Keratinocyte (primary cell): Measurements from ENCODE around the gene HOXB2. TPM values are rescaled to one million over a fixed set of nuclear protein-coding genes. Genes with fewer than 3 reads are reported as not detected.

Source experiments
- DNase-seq: peaks from one replicate; pipeline ENCODE4 v3.0.0-alpha.2; 2011; ENCODE audit warnings: low read depth, missing footprints, low spot score
- FAIRE-seq: peaks from 2 replicates; lab custom pipeline; 2011; peaks lifted over from hg19 to GRCh38; lab: Jason Lieb, UNC
- H2AFZ ChIP-seq: 2 replicates; pipeline ENCODE4 v1.6.0; 2012; ENCODE audit warnings: low read length, control low read depth, inconsistent platforms; ENCODE audit not compliant: control insufficient read depth
- H3K27ac ChIP-seq: 2 replicates; pipeline ENCODE4 v1.5.1; 2011; ENCODE audit warnings: low read length; ENCODE audit not compliant: control insufficient read depth, insufficient read depth
- H3K27me3 ChIP-seq: 3 replicates; pipeline ENCODE4 v1.6.0; 2011; ENCODE audit warnings: low read length; ENCODE audit not compliant: control insufficient read depth, insufficient read depth; ENCODE audit errors: extremely low read depth
- H3K36me3 ChIP-seq, 2 experiments: 2 replicates in 1 of 2; 3 replicates in 1 of 2; pipeline ENCODE4 v1.5.1; 2011; ENCODE audit warnings: low read length in 2 of 2, mild to moderate bottlenecking in 1 of 2; ENCODE audit not compliant: control insufficient read depth in 2 of 2, insufficient read depth in 2 of 2; ENCODE audit errors: extremely low read depth in 1 of 2
- H3K4me1 ChIP-seq: 3 replicates; pipeline ENCODE4 v1.5.1; 2011; ENCODE audit warnings: low read length; ENCODE audit not compliant: control insufficient read depth, insufficient read depth; ENCODE audit errors: extremely low read depth
- H3K4me2 ChIP-seq: 3 replicates; pipeline ENCODE4 v1.6.0; 2011; ENCODE audit warnings: low read depth, low read length; ENCODE audit not compliant: control insufficient read depth, insufficient read depth; ENCODE audit errors: extremely low read depth
- H3K4me3 ChIP-seq, 3 experiments: fragments of 200-600 bp in 1 of 3; sonication (generic) in 1 of 3; 2 replicates in 2 of 3; 3 replicates in 1 of 3; pipeline ENCODE4 v1.5.1; 2011 to 2016; ENCODE audit warnings: low read length in 3 of 3, mild to moderate bottlenecking in 3 of 3, control low read depth in 2 of 3, inconsistent platforms in 1 of 3, low read depth in 1 of 3, mixed read lengths in 1 of 3, mixed run types in 1 of 3, moderate library complexity in 1 of 3; ENCODE audit not compliant: control insufficient read depth in 2 of 3, insufficient read depth in 2 of 3; ENCODE audit errors: extremely low read depth in 1 of 3
- H3K79me2 ChIP-seq: 2 replicates; pipeline ENCODE4 v1.6.0; 2012; ENCODE audit warnings: low read length; ENCODE audit not compliant: control insufficient read depth, insufficient read depth
- H3K9ac ChIP-seq: 3 replicates; pipeline ENCODE4 v1.6.0; 2011; ENCODE audit warnings: low read length; ENCODE audit not compliant: control insufficient read depth, insufficient read depth; ENCODE audit errors: extremely low read depth
- H3K9me1 ChIP-seq: 3 replicates; pipeline ENCODE4 v1.6.0; 2011; ENCODE audit warnings: low read length; ENCODE audit not compliant: control insufficient read depth, insufficient read depth; ENCODE audit errors: extremely low read depth
- H3K9me3 ChIP-seq: 2 replicates; pipeline ENCODE4 v1.5.1; 2012; ENCODE audit warnings: low read depth, low read length; ENCODE audit not compliant: control insufficient read depth
- H4K20me1 ChIP-seq: 3 replicates; pipeline ENCODE4 v1.6.0; 2011; ENCODE audit warnings: low read length; ENCODE audit not compliant: control insufficient read depth, insufficient read depth; ENCODE audit errors: extremely low read depth
- EZH2 ChIP-seq: IDR thresholded peaks from one replicate; pipeline ENCODE4 v1.6.1; 2012; ENCODE audit warnings: inconsistent platforms, mild to moderate bottlenecking, low read length, moderate library complexity
- dilution Hi-C: fragments of 300-500 bp; cut with MboI; formaldehyde crosslinking; loops from one replicate; pipeline ENCODE4 v1.7.0; 2020; ENCODE audit warnings: low sequenced_read_pairs; ENCODE audit not compliant: extremely low pct_ligation_motif_present
- polyA plus RNA-seq, 5 experiments: library from polyadenylated mRNA; depleted of rRNA in 3 of 5; stranded (reverse) in 3 of 5; stranded (forward) in 1 of 5; unstranded in 1 of 5; fragments of >200 nt; gene quantifications; 1 replicate in 1 of 5; 2 replicates in 3 of 5; 3 replicates in 1 of 5; pipeline versions ENCODE4 v1.2.1 to v1.2.3, GENCODE V29; 2011 to 2012; ENCODE audit warnings: missing spikeins in 2 of 5, low read depth in 1 of 5, low replicate concordance in 1 of 5
- TF ChIP-seq, protein P1 (sequence below), 3 experiments: IDR thresholded peaks in 1 of 3; conservative IDR thresholded peaks in 1 of 3; optimal IDR thresholded peaks in 1 of 3; 2 replicates in 2 of 3; 3 replicates in 1 of 3; pipeline versions ENCODE3 to v1.5.1; 2011; ENCODE audit warnings: low read length in 3 of 3, mild to moderate bottlenecking in 3 of 3, moderate library complexity in 2 of 3, control low read depth in 1 of 3, inconsistent platforms in 1 of 3; ENCODE audit not compliant: insufficient read depth in 2 of 3; ENCODE audit errors: extremely low read depth in 1 of 3

Gene HOXB2
- polyA plus RNA-seq, 1 donor (not counting 4 experiments of a cell fraction or from before 2014, with no cell fraction given), result 3.8 TPM

DNA sequence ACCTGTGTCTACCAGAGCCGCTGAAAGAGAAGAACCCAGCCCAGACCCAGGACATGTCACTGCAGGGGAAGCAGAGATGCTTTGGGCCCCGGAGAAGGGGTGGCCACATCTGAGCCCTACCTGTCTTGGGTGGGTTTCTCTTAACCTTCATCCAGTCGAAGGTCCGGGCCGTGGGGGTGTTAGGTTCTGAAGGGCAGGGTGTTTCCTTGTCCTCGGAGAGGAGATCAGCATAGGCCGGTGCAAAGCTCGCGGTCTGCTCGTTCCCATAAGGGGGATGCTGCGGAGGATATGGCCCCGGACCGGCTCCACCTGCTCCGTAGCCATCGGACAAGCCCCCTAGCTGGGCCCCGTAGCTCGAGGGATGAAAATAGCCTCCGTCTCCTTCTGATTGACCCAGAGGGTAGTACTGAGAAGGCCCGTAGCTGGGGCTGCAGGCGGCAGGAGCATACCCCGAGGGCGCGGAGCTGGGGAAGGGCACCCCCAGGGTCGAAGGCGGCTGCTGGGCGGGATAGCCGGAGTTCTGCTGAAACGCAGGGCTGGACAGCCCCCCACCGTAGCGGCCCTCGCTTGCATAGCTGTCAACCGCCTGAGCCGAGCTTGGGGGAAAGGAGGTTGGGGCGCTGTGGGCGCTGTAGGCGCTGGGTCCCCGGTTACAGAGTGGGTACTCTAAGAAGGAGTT lies 14.6 kb downstream of the HOXB2 start:
- no peak overlapping the region for H3K4me3 ChIP-seq
- no peaks in the 10 kb centered on the region for H3K36me3 ChIP-seq
- dilution Hi-C loops, result no loop called here
- peaks cover 11% of the 10 kb centered on the region for H3K4me1 ChIP-seq
- H3K27me3 ChIP-seq, result peaks cover 4% of the 10 kb centered on the region
- no peak for TF ChIP-seq EZH2
- TF ChIP-seq, protein P1, sequence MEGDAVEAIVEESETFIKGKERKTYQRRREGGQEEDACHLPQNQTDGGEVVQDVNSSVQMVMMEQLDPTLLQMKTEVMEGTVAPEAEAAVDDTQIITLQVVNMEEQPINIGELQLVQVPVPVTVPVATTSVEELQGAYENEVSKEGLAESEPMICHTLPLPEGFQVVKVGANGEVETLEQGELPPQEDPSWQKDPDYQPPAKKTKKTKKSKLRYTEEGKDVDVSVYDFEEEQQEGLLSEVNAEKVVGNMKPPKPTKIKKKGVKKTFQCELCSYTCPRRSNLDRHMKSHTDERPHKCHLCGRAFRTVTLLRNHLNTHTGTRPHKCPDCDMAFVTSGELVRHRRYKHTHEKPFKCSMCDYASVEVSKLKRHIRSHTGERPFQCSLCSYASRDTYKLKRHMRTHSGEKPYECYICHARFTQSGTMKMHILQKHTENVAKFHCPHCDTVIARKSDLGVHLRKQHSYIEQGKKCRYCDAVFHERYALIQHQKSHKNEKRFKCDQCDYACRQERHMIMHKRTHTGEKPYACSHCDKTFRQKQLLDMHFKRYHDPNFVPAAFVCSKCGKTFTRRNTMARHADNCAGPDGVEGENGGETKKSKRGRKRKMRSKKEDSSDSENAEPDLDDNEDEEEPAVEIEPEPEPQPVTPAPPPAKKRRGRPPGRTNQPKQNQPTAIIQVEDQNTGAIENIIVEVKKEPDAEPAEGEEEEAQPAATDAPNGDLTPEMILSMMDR (optimal IDR thresholded peaks at IDR 0.05 in 1 of 3, IDR thresholded peaks at IDR 0.05 in 1 of 3, conservative IDR thresholded peaks at IDR 0.05 in 1 of 3; ENCODE audit: extremely low read depth in 1 of 3, insufficient read depth in 2 of 3, low read length in 3 of 3), result no peak
- peak overlapping the region; percentile 71 for H2AFZ ChIP-seq
- DNase-seq (no peak), FAIRE-seq (no peak)
- H3K9me3 ChIP-seq, result no peaks in the 10 kb centered on the region
- no peaks in the 10 kb centered on the region for H4K20me1 ChIP-seq
- H3K27ac ChIP-seq, result no peak overlapping the region
- H3K4me2 ChIP-seq, result no peak overlapping the region
- H3K79me2 ChIP-seq, result no peaks in the 10 kb centered on the region
- no peaks in the 10 kb centered on the region for H3K9me1 ChIP-seq
- no peak overlapping the region for H3K9ac ChIP-seq

DNA sequence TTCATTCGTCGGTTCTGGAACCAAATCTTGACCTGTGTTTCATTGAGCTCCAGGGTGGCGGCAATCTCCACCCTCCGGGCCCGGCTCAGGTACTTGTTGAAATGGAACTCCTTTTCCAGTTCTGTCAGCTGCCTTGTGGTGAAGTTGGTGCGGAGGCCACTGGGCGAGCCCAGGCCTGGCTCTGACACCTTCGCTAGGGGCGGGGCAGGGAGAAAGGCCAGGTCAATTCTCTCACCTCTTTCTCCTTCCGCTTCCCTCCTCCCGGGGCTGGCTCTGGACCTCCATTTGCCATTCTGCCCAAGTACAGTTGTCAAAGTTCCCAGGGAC lies 15.3 kb downstream of the HOXB2 start:
- peak overlapping the region in 1 of 3 experiments; percentile 14 for H3K4me3 ChIP-seq
- H3K4me2 ChIP-seq, result peak overlapping the region; percentile 54

More for the DNA sequence above, 15.3 kb downstream of the HOXB2 start:
- no peak for TF ChIP-seq EZH2
- TF ChIP-seq, protein P1 (optimal IDR thresholded peaks at IDR 0.05 in 1 of 3, IDR thresholded peaks at IDR 0.05 in 1 of 3, conservative IDR thresholded peaks at IDR 0.05 in 1 of 3; ENCODE audit: extremely low read depth in 1 of 3, insufficient read depth in 2 of 3, low read length in 3 of 3), result no peak
- Histone ChIP-seq H3K27me3 (peaks cover 4% of the 10 kb centered on the region), H3K9me3 (no peaks in the 10 kb centered on the region), H3K9me1 (no peaks in the 10 kb centered on the region), H3K36me3 (no peaks in the 10 kb centered on the region), H3K79me2 (no peaks in the 10 kb centered on the region), H2AFZ (peak overlapping the region; percentile 71), H4K20me1 (no peaks in the 10 kb centered on the region), H3K27ac (no peak overlapping the region), H3K9ac (no peak overlapping the region), H3K4me1 (peaks cover 11% of the 10 kb centered on the region)
- dilution Hi-C loops, result no loop called here
- FAIRE-seq, result no peak
- DNase-seq, result no peak
